Endodermal cell (in vitro differentiated cells): ENCODE data around the gene ACVR1. TPM values are rescaled to one million over a fixed set of nuclear protein-coding genes. Genes with fewer than 3 reads are reported as not detected.

Source experiments
- DNase-seq: peaks from one replicate; pipeline ENCODE4 v3.0.0-alpha.2; 2017
- H3K27ac ChIP-seq: 2 replicates; pipeline ENCODE4 v1.5.1; 2013; ENCODE audit warnings: mild to moderate bottlenecking, low read depth, low read length, moderate library complexity
- H3K27me3 ChIP-seq: 2 replicates; pipeline ENCODE4 v1.6.1; 2013; ENCODE audit warnings: mild to moderate bottlenecking, low read length, moderate library complexity; ENCODE audit not compliant: insufficient read depth, control insufficient read depth, poor library complexity, severe bottlenecking
- H3K36me3 ChIP-seq: 2 replicates; pipeline ENCODE4 v1.7.0; 2013; ENCODE audit warnings: mild to moderate bottlenecking, low read length, moderate library complexity; ENCODE audit not compliant: control insufficient read depth, insufficient read depth
- H3K4me1 ChIP-seq: one replicate; pipeline ENCODE4 v1.7.0; 2013; ENCODE audit warnings: low read length; ENCODE audit not compliant: control insufficient read depth, insufficient read depth
- H3K4me3 ChIP-seq: 2 replicates; pipeline ENCODE4 v1.5.1; 2013; ENCODE audit warnings: mild to moderate bottlenecking, low read length, moderate library complexity
- H3K9ac ChIP-seq: 2 replicates; pipeline ENCODE4 v1.6.1; 2013; ENCODE audit warnings: mild to moderate bottlenecking, low read length, moderate library complexity; ENCODE audit not compliant: poor library complexity, severe bottlenecking; ENCODE audit errors: extremely low read depth
- H3K9me3 ChIP-seq: 2 replicates; pipeline ENCODE4 v1.6.1; 2013; ENCODE audit warnings: mild to moderate bottlenecking, low read length, moderate library complexity; ENCODE audit not compliant: control insufficient read depth
- H3K27ac Mint-ChIP-seq: 2 replicates; pipeline ENCODE4 v1.8.0; 2020; ENCODE audit warnings: mixed read lengths
- H3K27me3 Mint-ChIP-seq: 2 replicates; pipeline ENCODE4 v1.8.0; 2021; ENCODE audit warnings: mild to moderate bottlenecking, mixed read lengths; ENCODE audit not compliant: insufficient read depth
- H3K36me3 Mint-ChIP-seq: 2 replicates; pipeline ENCODE4 v1.8.0; 2020; ENCODE audit warnings: low read depth, mixed read lengths
- H3K4me1 Mint-ChIP-seq: 2 replicates; pipeline ENCODE4 v1.8.0; 2020; ENCODE audit warnings: mixed read lengths
- H3K4me3 Mint-ChIP-seq: 2 replicates; pipeline ENCODE4 v1.8.0; 2020; ENCODE audit warnings: mild to moderate bottlenecking, moderate library complexity, mixed read lengths
- H3K9me3 Mint-ChIP-seq: 2 replicates; pipeline ENCODE4 v1.8.0; 2020; ENCODE audit warnings: mild to moderate bottlenecking, mixed read lengths
- WGBS, 2 experiments: methylation state at CpG; one replicate each; pipeline versions ENCODE4 v1.1.5 to v1.1.7; 2013; ENCODE audit warnings: missing lambda C conversion rate in 2 of 2, mixed read lengths in 1 of 2; ENCODE audit not compliant: insufficient coverage in 1 of 2, insufficient read length in 1 of 2; 5-methylcytosine and 5-hydroxymethylcytosine counted together
- total RNA-seq, 2 donors: library from RNA; stranded (reverse); fragmentation: NEBNext Ultra II Directional in 1 of 2; extraction: Animal tissue kit (Norgen Biotek cat#: 25700) in 1 of 2; gene quantifications; 2 replicates in 1 of 2; 3 replicates in 1 of 2; pipeline ENCODE4 v1.2.1, GENCODE V29; 2021
- TF ChIP-seq, protein P1 (sequence below): fragments of 200-600 bp; sonication (generic); conservative IDR thresholded peaks from 2 replicates; pipeline ENCODE4 v1.5.0; 2021; ENCODE audit warnings: antibody characterized with exemption, mild to moderate bottlenecking

The ACVR1 gene
- total RNA-seq, 2 donors from 2014 or later: 21.1 to 26.9 TPM

DNA sequence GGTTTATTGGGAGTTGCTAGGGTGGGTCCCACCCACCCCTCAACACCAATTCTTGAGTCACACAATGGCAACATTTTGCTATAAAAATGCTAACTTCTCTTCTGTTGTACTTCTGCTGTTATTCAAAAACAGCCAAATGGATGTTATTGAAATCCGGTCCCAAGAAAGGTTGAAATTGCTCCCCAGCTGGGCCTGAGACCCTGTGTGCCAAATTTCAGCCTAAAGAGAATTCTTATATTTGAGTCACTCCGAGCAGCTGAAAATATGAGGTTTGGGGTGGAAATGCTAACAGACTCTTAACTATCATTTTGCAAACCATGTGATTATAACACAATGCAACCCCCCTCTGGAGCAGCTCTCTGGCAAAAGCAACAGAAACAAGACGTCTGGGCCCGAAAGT, 27.0 kb upstream of the ACVR1 start:
- no peak for DNase-seq
- H3K27ac ChIP-seq: no peak overlapping the region
- no peak overlapping the region for H3K4me3 ChIP-seq
- no peaks in the 10 kb centered on the region for H3K36me3 ChIP-seq
- Mint-ChIP-seq H3K36me3 (no peaks in the 10 kb centered on the region), H3K9me3 (no peaks in the 10 kb centered on the region), H3K27me3 (peaks cover 6% of the 10 kb centered on the region), H3K4me3 (no peak overlapping the region), H3K27ac (no peak overlapping the region), H3K4me1 (peaks cover 6% of the 10 kb centered on the region)
- no peaks in the 10 kb centered on the region for H3K9me3 ChIP-seq
- H3K27me3 ChIP-seq: no peaks in the 10 kb centered on the region
- H3K9ac ChIP-seq: no peak overlapping the region
- H3K4me1 ChIP-seq: peaks cover 3% of the 10 kb centered on the region
- 89 to 91% methylated on average over 4 of the region's 4 CpGs for WGBS, 2 experiments
- TF ChIP-seq, protein P1, sequence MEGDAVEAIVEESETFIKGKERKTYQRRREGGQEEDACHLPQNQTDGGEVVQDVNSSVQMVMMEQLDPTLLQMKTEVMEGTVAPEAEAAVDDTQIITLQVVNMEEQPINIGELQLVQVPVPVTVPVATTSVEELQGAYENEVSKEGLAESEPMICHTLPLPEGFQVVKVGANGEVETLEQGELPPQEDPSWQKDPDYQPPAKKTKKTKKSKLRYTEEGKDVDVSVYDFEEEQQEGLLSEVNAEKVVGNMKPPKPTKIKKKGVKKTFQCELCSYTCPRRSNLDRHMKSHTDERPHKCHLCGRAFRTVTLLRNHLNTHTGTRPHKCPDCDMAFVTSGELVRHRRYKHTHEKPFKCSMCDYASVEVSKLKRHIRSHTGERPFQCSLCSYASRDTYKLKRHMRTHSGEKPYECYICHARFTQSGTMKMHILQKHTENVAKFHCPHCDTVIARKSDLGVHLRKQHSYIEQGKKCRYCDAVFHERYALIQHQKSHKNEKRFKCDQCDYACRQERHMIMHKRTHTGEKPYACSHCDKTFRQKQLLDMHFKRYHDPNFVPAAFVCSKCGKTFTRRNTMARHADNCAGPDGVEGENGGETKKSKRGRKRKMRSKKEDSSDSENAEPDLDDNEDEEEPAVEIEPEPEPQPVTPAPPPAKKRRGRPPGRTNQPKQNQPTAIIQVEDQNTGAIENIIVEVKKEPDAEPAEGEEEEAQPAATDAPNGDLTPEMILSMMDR: no peak

DNA sequence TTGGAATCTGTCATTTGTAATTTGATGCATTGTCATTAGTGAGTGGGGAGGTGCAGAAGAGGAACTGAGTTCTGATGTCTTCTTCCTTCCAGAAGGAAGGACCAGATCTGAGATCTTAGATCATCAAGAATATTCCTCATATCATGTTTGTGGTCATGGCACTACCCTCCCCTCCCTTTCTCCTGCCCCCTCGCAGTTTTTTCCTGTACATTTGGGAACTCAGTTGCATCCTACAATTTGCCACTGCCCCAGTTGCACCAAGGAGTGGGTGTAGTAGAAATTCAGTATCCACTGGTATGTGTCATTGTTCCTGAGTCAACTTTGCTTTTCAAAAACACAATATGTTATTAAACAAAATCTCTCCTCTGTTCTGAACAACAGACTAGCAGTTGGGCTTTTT, 26.6 kb upstream of the ACVR1 start:
- H3K27me3 Mint-ChIP-seq: peaks cover 7% of the 10 kb centered on the region
- Histone ChIP-seq H3K4me1 (peaks cover 3% of the 10 kb centered on the region), H3K27me3 (no peaks in the 10 kb centered on the region), H3K4me3 (no peak overlapping the region), H3K9ac (no peak overlapping the region), H3K27ac (no peak overlapping the region), H3K36me3 (no peaks in the 10 kb centered on the region), H3K9me3 (no peaks in the 10 kb centered on the region)
- no peak for DNase-seq
- no peaks in the 10 kb centered on the region for H3K9me3 Mint-ChIP-seq
- WGBS, 2 experiments: 95% methylated on average over 1 of the region's 1 CpG; no CpG with 5 or more reads in 1 of the 2 experiments
- H3K27ac Mint-ChIP-seq: no peak overlapping the region
- TF ChIP-seq, protein P1: no peak
- peaks cover 6% of the 10 kb centered on the region for H3K4me1 Mint-ChIP-seq
- no peak overlapping the region for H3K4me3 Mint-ChIP-seq
- H3K36me3 Mint-ChIP-seq: no peaks in the 10 kb centered on the region

DNA sequence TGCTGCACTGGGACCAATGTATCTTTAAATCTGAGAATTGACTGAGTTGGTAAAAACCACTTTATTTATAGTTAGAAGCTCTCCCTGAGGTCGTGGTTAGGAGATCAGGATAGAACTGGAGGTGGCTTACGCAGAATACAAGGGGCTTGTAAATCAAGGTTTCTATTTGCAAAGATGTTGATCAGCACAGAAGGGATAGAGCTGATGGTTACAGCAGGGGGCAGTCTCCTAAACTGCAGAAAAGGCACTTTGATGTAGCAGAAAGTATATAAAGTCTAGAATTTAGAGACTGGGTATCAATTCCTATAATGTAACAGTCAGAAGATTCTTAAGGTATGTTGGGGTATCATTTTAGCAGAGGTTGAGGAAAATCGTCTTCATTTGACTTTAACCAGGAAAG, 25.2 kb upstream of the ACVR1 start:
- Mint-ChIP-seq H3K4me1 (peaks cover 3% of the 10 kb centered on the region), H3K36me3 (no peaks in the 10 kb centered on the region), H3K4me3 (no peak overlapping the region), H3K27me3 (peaks cover 7% of the 10 kb centered on the region), H3K27ac (no peak overlapping the region), H3K9me3 (no peaks in the 10 kb centered on the region)
- WGBS, 2 experiments: 36 to 58% methylated on average over 2 to 3 of the region's 3 CpGs
- H3K9ac ChIP-seq: no peak overlapping the region
- TF ChIP-seq, protein P1: peak; percentile 79
- no peaks in the 10 kb centered on the region for H3K36me3 ChIP-seq
- H3K4me1 ChIP-seq: peaks cover 3% of the 10 kb centered on the region
- no peaks in the 10 kb centered on the region for H3K9me3 ChIP-seq
- H3K27ac ChIP-seq: no peak overlapping the region
- DNase-seq: no peak
- H3K4me3 ChIP-seq: no peak overlapping the region
- H3K27me3 ChIP-seq: no peaks in the 10 kb centered on the region
